KMS-11 (cell line): ENCODE data around the gene RCL1.

ENCODE experiments used
- H2AFZ ChIP-seq: fragments of 200-600 bp; sonication (generic); 2 replicates; pipeline ENCODE4 v1.6.1; 2016; ENCODE audit warnings: antibody characterized with exemption, mixed run types, low read depth
- H3K27ac ChIP-seq: fragments of 200-600 bp; sonication (generic); 2 replicates; pipeline ENCODE4 v1.6.1; 2016; ENCODE audit warnings: mild to moderate bottlenecking, mixed run types
- H3K27me3 ChIP-seq: fragments of 200-600 bp; sonication (generic); 2 replicates; pipeline ENCODE4 v1.6.1; 2017; ENCODE audit warnings: mild to moderate bottlenecking, low read depth, mixed run types, moderate library complexity; ENCODE audit not compliant: insufficient read depth
- H3K36me3 ChIP-seq: fragments of 200-600 bp; sonication (generic); 2 replicates; pipeline ENCODE4 v1.6.1; 2017; ENCODE audit warnings: mild to moderate bottlenecking, mixed run types; ENCODE audit not compliant: insufficient read depth
- H3K4me1 ChIP-seq: fragments of 200-600 bp; sonication (generic); 2 replicates; pipeline ENCODE4 v1.6.1; 2016; ENCODE audit warnings: mild to moderate bottlenecking, low read depth, mixed run types; ENCODE audit not compliant: poor library complexity, severe bottlenecking
- H3K4me2 ChIP-seq: fragments of 200-600 bp; sonication (generic); 2 replicates; pipeline ENCODE4 v1.7.0; 2016; ENCODE audit warnings: mild to moderate bottlenecking, mixed run types
- H3K4me3 ChIP-seq: fragments of 200-600 bp; sonication (generic); IDR thresholded peaks from 2 replicates; pipeline ENCODE4 v1.6.1; 2017; ENCODE audit warnings: low read depth, low read length, mixed read lengths; ENCODE audit not compliant: insufficient read depth
- H3K79me2 ChIP-seq: fragments of 200-600 bp; sonication (generic); 2 replicates; pipeline ENCODE4 v1.6.1; 2016; ENCODE audit warnings: low read depth, mixed run types; ENCODE audit not compliant: insufficient read depth
- H3K9ac ChIP-seq: fragments of 200-600 bp; sonication (generic); 2 replicates; pipeline ENCODE4 v1.6.1; 2016; ENCODE audit warnings: mild to moderate bottlenecking, mixed run types
- H4K20me1 ChIP-seq: fragments of 200-600 bp; sonication (generic); 2 replicates; pipeline ENCODE4 v1.6.1; 2016; ENCODE audit warnings: mild to moderate bottlenecking, mixed run types; ENCODE audit not compliant: insufficient read depth
- TF ChIP-seq, protein P1 (sequence below): fragments of 200-600 bp; sonication (generic); conservative IDR thresholded peaks from 2 replicates; pipeline ENCODE4 v1.6.1; 2017; ENCODE audit warnings: low read depth, mild to moderate bottlenecking, antibody characterized with exemption, low read length, moderate library complexity, mixed read lengths

RCL1 gene

DNA sequence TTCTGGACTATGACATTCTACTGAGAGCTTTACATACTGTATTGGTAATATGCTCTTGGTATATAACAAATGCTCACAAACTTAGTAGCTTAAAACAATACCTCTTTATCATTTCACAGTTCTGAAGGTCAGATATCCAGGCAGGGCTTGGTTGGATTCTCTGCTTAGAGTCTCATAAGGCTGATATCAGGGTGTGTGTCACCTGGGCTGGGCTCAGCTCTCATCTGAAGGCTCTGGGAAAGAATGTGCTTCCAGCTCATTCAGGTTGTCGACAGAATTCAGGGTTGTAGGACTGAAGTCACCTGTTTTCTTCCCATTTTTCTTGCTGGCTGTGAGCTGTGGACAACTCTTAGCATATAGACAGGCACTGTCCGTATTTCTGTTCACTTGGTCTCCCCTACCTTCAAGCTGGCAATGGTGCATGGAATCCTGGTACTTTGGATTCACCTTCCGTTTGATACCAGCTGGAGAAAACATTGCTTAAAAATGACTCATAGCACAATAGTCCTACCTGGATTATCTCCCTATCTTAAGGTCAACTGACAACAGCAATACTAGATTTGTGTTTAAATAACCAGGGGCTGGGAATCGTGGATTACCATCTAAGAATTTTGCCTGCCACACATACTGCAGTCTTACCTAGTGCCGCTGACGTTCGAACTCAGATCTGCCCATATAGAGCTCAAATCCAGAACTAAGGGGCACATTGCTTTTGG, 69.2 kb downstream of the RCL1 start:
- Histone ChIP-seq H3K27ac (no peak overlapping the region), H3K9ac (no peak overlapping the region), H3K36me3 (no peaks in the 10 kb centered on the region), H3K79me2 (no peaks in the 10 kb centered on the region), H3K27me3 (no peaks in the 10 kb centered on the region), H2AFZ (no peak overlapping the region), H3K4me1 (no peaks in the 10 kb centered on the region), H4K20me1 (no peaks in the 10 kb centered on the region), H3K4me3 (no peak overlapping the region), H3K4me2 (no peak overlapping the region)
- TF ChIP-seq, protein P1, sequence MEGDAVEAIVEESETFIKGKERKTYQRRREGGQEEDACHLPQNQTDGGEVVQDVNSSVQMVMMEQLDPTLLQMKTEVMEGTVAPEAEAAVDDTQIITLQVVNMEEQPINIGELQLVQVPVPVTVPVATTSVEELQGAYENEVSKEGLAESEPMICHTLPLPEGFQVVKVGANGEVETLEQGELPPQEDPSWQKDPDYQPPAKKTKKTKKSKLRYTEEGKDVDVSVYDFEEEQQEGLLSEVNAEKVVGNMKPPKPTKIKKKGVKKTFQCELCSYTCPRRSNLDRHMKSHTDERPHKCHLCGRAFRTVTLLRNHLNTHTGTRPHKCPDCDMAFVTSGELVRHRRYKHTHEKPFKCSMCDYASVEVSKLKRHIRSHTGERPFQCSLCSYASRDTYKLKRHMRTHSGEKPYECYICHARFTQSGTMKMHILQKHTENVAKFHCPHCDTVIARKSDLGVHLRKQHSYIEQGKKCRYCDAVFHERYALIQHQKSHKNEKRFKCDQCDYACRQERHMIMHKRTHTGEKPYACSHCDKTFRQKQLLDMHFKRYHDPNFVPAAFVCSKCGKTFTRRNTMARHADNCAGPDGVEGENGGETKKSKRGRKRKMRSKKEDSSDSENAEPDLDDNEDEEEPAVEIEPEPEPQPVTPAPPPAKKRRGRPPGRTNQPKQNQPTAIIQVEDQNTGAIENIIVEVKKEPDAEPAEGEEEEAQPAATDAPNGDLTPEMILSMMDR, result no peak

DNA sequence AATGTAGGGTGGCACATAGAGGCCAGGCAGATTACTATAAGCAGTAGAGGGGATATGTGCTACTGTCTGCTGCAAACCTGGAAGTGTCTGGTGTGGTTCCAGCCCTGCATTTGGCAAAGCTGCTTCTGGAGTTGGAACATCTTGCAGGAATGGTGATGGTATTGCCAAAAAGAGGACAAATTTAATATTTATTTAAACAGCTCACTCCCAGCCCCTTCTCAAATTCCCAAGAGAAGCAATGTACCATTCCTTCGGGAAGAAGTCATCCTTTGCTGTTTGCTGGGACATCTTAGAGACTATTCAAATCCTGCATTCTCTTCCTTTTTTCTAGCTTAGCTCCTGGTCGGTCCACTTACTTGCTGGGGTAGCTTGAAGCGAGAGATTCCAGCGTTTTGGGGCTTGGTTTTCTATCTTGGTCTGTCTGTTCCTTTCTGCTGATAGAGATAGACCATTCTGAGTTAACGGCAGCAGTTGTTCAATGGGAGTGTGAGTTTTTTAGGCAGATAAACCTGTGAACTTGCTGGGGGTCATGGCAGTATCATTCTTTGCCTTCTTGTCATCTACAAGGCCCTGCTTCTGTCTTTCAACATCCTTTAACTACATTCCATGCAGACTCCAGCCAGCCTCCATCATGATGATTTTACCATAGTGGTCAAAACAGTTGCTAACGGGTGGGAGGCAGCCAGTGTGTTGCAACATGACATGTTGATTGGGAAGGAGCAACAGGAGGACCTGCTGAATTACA, 69.9 kb downstream of the RCL1 start:
- no peaks in the 10 kb centered on the region for H3K36me3 ChIP-seq
- H3K4me3 ChIP-seq, result no peak overlapping the region
- H2AFZ ChIP-seq, result no peak overlapping the region
- H3K27ac ChIP-seq, result no peak overlapping the region
- TF ChIP-seq, protein P1, result no peak
- H3K4me1 ChIP-seq, result no peaks in the 10 kb centered on the region
- H3K9ac ChIP-seq, result no peak overlapping the region
- no peaks in the 10 kb centered on the region for H3K79me2 ChIP-seq
- no peaks in the 10 kb centered on the region for H4K20me1 ChIP-seq
- H3K4me2 ChIP-seq, result no peak overlapping the region
- H3K27me3 ChIP-seq, result no peaks in the 10 kb centered on the region

DNA sequence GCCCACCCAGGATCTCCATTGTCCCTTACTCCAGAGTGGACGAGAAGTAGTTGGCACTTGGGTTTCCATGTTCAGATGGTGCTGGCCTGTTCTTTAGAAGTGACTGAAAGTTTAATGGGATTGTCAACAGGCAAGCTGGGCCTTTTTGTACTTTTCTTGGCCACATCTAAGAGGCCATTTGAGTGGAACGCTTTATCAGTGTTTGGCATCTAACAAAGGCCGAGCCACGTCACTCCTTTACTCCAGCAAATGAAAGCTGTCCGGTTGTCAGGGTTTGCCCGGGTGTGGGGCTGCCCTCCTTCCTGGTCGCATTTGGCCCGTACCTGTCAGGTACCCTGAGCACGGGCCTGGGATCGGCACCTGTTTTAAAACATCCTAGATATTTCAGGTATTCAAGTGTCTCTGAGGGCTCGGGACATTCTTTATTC, 71.5 kb downstream of the RCL1 start:
- Histone ChIP-seq H3K27ac (no peak overlapping the region), H4K20me1 (no peaks in the 10 kb centered on the region), H3K4me1 (no peaks in the 10 kb centered on the region), H3K4me3 (no peak overlapping the region), H3K36me3 (no peaks in the 10 kb centered on the region), H2AFZ (no peak overlapping the region), H3K9ac (no peak overlapping the region), H3K27me3 (no peaks in the 10 kb centered on the region), H3K4me2 (no peak overlapping the region), H3K79me2 (no peaks in the 10 kb centered on the region)
- TF ChIP-seq, protein P1, result no peak

DNA sequence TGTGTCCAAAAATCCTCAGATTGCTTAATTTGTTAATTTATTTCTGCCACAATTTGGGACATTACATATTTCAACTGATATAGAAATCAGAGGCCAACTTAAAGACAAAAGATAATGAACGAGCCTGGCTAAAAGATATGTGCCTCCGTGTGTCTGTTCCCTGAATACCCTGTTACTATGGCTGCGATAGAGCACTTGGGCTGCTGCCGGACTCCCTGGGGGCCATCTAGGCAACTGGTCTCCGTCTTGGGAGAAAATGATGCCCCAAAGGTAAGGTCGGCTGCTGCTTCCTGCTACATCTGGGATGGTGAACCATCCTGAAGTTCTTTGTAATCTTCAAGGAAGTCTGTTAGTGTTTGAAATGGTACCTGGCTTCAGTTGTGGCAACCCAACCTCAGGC, 72.0 kb downstream of the RCL1 start:
- no peak overlapping the region for H2AFZ ChIP-seq
- no peak overlapping the region for H3K4me3 ChIP-seq
- no peaks in the 10 kb centered on the region for H3K36me3 ChIP-seq
- H3K9ac ChIP-seq, result no peak overlapping the region
- H3K27me3 ChIP-seq, result no peaks in the 10 kb centered on the region
- TF ChIP-seq, protein P1, result no peak
- no peak overlapping the region for H3K27ac ChIP-seq
- H4K20me1 ChIP-seq, result no peaks in the 10 kb centered on the region
- no peak overlapping the region for H3K4me2 ChIP-seq
- H3K79me2 ChIP-seq, result no peaks in the 10 kb centered on the region
- H3K4me1 ChIP-seq, result no peaks in the 10 kb centered on the region
